GM19452 (cell line): ENCODE measurements around the gene NHLRC1.
"Not testable (repeated sequence)": the region's sequence is repeated elsewhere in the genome, so short reads cannot be mapped to it uniquely, and the experiment has no call there.

Experiments
- ATAC-seq: cut with Tn5 transposase; IDR thresholded peaks from one replicate; pipeline ENCODE4 v1.9.1; 2021; ENCODE audit not compliant: unreplicated experiment

Gene NHLRC1

DNA sequence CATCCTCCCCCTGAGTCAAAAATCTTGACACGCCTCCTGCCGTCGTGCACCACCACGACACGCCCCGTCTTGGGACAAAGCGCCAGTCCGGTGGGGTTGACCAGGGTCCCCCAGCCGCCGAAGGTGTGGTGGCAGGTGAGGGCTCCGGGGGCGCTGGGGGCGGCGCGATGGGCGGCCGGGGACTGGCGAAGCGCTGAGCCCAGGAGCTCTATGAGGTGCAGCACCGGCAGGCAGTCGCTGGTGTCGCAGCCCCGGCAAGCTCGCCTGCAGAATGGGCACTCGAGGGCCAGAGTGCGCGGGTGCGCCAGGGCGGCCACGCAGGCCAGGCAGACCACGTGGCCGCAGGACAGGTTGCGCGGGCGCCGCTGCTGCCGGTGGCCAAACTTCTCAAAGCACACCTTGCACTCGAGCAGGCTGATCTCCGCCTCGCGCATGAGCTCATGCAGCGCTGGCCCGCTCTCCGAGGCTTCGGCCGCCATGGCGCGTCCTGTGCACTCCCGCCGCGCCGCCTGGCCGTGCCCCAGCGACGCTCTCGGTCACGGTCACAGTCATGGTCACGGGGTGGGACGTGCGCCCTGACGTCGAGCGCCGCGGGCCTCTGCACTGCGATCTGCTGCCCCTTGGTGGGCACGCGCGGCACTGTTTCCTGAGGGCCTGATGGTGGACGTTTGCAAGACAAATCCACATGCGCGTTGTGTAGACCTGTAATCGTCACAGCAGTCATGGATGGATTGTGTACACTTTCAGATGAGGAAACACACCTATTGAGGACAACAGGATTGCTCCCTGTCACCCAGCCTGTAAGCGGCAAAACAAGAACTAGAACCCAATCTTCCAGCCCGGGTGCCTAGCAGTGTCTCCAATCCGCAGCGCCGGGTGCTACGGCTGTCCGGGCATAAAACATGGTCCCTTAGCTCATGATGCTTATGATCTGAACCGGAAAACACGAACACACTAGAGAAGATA lies at the start of gene NHLRC1:
Gene NHLRC1 (minus strand): TSS at position 550 of the 966 bp plus-strand sequence. CDS start 71 bp downstream, at position 479.
- peak; percentile 99 for ATAC-seq

GRCh38 chr6:18171871-18172270 lies 49.4 kb upstream of the NHLRC1 start:
- no peak for ATAC-seq

GRCh38 chr6:18168264-18168663 lies 45.8 kb upstream of the NHLRC1 start:
- ATAC-seq, result no peak

- ATAC-seq, result no peak
Observed at GRCh38 chr6:18166312-18167036, 44.0 kb upstream of the NHLRC1 start.

DNA sequence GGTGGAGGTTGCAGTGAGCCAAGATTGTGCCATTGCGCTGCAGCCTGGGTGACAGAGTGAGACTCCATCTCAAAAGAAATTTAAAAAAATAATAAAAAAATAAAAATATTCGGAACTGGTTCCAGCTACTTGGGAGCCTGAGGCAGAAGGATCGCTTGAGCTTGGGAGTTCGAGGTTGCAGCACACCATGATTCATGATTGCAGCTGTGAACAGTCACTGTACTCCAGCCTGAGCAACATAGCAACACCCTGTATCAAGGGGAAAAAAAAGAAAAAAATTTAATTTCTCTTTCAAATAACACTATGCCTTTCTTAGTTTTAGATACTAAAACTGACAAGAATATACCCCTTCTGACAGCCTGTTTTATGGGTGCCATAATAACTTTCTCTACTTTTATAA lies 43.3 kb upstream of the NHLRC1 start:
- no peak for ATAC-seq

DNA sequence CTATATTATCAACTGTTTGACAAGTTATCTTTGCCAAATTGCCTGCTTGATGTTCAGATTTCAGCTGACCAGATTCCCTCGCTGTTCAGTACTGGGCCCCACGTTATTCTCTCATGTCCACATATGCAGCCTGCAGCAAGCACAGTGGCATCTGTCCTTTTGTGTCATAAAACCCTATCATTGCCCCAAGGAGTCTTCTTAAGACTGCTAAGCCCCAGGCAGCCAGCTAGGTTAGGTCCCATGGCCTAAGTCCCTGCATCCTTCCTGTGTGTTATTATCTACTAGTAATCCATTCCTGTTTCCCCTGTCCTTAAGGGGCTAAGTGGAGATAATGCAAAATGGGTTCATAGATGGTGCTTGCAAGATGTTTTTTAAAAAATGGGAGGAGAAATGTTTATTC lies 39.9 kb upstream of the NHLRC1 start:
- ATAC-seq, result no peak

GRCh38 chr6:18161431-18161830 lies 39.0 kb upstream of the NHLRC1 start:
- ATAC-seq, result no peak

DNA sequence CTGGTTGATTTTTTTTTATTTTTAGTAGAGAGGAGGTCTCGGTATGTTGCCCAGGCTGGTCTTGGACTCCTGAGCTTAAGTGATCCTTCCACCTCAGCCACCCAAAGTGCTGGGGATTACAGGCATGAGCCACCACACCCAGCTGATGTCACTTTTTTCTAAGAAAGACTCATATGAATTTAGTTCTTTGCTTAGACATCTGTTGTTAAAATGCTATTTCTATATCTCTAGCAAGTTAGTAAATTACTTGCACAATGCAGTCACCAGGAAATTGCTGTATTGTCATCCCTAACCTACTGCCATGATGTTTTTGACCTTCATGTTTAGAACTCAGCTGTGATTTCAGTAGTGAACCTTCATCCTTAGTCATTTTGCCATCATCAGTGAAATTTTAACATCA lies 38.4 kb upstream of the NHLRC1 start:
- ATAC-seq, result no peak

- peak; percentile 41 for ATAC-seq
Observed at GRCh38 chr6:18155864-18156421, 33.5 kb upstream of the NHLRC1 start.

DNA sequence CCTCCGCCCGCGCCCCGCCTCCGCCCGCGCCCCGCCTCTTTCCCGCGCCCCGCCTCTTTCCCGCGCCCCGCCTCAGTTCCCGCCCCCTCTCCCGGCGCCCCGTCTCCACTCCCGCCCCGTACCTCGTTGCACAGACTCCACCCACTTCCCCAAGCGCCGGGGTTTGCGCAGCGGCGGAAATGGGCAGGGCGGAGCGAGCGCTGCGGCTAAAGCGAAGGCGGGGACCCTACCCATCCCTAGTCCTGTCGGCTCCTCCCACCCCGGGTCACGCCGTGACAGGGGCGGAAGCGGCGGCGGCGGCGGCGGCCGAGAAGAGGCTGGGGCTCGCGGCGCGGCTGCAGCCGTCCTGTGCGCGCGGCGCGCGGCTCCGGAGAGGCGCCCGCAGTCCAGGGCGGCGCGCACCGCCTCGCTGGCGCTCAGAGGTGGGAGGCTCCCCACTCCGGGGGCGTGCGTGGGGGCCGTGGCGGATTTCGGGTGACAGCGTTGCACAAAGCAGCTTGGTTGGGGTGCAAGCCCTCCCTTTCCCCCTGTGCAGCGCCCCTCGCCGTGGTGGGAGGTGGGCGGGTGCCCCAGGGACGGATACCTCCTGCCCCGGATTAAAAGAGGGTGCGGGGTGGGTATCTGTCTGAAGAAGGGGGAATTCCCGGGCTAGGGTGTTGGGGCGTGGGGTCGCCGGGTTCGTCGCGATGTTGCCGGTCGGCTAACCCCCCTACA lies 32.8 kb upstream of the NHLRC1 start, which contains the start of gene KDM1B:
Gene KDM1B (plus strand): TSS at position 273 of the 714 bp plus-strand sequence. CDS start 4,474 bp downstream, outside the sequence.
- peak; percentile 86 for ATAC-seq

GRCh38 chr6:18154507-18155149 lies 32.2 kb upstream of the NHLRC1 start, which contains the start of gene TPMT:
Gene TPMT, minus strand, starts transcription at chr6:18155077. Its CDS starts 5,950 bp downstream, at chr6:18149127.
- peak; percentile 48 for ATAC-seq

- no peak for ATAC-seq
Observed at GRCh38 chr6:18153311-18153703, 30.8 kb upstream of the NHLRC1 start.

- ATAC-seq, result no peak
Observed at GRCh38 chr6:18151801-18152200, 29.3 kb upstream of the NHLRC1 start.

DNA sequence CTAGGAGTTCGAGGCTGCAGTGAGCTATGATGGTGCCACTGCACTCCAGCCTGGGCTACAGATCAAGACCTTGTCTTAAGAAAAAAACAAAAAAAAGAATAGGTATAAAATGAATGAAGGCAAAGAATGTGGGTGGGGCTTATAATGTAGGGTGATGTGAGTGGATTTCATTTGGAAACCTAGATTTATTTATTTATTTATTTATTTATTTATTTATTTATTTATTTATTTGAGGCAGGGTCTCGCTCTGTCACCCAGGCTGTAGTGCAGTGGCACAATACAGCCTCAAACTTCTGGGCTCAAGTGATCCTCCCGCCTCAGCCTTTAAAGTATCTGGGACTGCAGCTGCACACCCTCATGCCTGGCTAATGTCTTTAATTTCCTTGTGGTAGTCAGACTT lies 28.9 kb upstream of the NHLRC1 start:
- not testable (repeated sequence) for ATAC-seq

- no peak for ATAC-seq
Observed at GRCh38 chr6:18148304-18149025, 26.0 kb upstream of the NHLRC1 start.

- no peak for ATAC-seq
Observed at GRCh38 chr6:18147616-18148015, 25.1 kb upstream of the NHLRC1 start.

DNA sequence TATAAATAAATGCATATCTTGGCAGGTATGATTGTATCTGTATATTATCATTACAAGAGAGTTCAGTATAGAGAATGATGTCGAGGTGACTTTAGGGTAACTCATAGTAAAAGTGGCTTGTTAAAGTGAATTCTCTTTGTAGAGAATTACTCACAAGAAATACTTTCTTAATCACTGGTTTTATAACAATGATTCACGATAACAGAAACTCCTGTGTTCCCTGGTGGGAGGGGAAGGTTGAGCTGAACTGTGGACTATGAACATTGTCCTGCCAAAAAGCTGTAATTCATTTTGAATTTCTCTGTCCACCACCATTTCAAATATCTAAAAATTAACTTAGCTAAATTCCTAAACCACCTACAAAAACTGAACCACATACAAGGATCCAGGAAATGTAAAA lies 24.7 kb upstream of the NHLRC1 start:
- ATAC-seq, result no peak

- no peak for ATAC-seq
Observed at GRCh38 chr6:18142591-18142861, 20.0 kb upstream of the NHLRC1 start.

DNA sequence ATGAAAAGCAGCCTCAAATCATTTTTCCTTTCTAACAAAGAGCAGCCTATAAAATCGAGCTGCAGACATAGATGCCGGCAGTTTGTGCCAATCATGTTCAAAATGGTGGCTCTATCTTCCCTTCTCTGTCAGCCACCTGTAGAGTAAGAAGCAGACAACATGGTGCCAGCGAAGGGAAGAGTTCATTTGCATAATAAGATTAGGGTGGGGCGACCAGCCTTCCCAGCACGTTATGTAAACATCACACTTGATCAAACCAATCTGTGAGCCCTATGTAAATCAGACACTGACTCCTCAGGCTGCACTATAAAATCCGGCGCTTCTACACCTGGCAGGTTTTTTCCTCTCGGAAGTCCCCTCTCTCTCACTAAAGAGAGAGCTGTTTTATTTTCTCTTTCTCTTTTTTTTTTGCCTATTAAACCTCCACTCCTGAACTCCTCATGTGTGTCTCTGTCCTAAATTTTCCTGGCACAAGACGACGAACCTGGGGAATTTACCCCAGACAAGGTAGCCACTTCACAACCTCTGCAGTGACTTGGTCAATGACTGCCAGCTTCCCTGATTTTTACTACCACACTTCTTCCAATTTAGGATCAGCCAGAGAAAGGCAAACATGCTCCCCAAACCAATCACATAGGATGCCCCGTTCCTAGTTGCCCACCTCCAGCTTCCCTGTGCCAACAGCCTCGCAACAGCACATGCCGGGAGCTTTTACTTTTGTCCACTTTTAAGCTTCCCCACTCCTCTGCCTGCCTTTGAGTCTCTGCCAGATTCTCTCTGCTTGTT lies 19.5 kb upstream of the NHLRC1 start:
- no peak for ATAC-seq
